ENCODE data around the gene ROBO1. TPM values are rescaled to one million over a fixed set of nuclear protein-coding genes. Genes with fewer than 3 reads are reported as not detected.

ROBO1 gene
- total RNA-seq, 1 donor from 2014 or later: 0.11 TPM

DNA sequence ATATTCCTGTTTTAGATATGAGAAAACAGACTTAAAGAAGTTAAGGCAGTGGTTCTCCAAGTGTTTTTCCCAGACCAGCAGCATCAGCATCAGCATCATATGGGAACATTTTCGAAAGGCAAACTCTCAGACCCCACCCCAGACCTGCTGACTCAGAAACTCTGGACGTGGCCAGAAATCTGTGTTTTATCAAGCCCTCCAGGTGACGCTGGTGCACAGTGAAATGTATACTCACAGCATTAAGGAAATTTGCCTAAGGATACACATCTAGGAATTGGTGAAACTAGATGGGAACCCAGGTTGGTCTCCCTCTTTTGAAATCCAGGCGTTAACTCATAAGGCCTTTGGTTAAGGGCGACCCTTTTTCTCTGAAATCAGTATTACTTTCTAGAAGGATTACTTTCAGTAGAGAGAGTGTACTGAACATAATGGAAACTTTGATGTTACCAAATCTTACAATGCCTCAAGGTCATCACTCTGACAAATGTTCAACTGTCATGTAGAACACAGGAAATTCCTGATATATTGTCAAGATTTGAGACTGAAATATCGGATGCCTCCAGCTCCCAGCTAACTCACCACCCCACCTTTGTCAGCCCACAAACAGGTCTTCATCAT is 910.2 kb downstream of the ROBO1 start:
- intact Hi-C loops (cut with micrococcal nuclease): no loop called here

DNA sequence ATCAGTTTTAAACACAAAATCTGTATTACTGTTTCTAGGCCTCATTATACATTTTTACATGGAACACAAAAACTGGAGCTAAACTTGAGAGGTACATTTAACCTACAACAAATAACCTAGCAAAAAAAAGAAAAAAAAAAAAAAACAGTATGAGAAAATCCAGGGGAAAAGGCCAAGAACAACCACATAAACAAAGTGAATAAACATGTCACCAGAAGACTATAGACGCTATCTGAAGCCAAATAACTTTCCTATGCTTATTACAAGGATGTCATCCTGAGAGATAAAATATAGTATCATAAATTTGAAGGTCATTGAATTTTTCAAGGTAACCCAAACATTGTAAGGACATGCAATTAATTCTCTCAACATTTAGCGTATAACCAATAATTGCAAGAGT is 911.6 kb downstream of the ROBO1 start:
- intact Hi-C loops (cut with micrococcal nuclease): no loop called here

DNA sequence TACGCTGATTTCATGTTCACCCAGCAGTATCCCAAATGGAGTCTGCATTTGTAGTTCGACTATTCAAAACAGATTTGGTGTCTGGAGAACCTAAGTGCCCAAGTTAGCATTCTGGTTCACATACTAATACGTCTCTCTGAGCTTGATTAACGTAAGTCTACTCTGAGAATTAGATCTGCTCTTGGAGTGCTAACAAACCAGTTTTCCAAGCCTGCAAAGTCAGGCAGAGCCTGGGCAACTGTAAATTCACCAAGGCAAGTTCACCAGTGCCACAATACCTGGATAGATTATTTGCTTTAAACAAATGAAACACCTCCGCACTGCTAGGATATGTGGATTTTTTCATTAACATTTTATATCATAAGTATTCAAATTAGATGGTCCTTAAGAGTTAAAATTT is 912.6 kb downstream of the ROBO1 start:
- intact Hi-C loops (cut with micrococcal nuclease): no loop called here

DNA sequence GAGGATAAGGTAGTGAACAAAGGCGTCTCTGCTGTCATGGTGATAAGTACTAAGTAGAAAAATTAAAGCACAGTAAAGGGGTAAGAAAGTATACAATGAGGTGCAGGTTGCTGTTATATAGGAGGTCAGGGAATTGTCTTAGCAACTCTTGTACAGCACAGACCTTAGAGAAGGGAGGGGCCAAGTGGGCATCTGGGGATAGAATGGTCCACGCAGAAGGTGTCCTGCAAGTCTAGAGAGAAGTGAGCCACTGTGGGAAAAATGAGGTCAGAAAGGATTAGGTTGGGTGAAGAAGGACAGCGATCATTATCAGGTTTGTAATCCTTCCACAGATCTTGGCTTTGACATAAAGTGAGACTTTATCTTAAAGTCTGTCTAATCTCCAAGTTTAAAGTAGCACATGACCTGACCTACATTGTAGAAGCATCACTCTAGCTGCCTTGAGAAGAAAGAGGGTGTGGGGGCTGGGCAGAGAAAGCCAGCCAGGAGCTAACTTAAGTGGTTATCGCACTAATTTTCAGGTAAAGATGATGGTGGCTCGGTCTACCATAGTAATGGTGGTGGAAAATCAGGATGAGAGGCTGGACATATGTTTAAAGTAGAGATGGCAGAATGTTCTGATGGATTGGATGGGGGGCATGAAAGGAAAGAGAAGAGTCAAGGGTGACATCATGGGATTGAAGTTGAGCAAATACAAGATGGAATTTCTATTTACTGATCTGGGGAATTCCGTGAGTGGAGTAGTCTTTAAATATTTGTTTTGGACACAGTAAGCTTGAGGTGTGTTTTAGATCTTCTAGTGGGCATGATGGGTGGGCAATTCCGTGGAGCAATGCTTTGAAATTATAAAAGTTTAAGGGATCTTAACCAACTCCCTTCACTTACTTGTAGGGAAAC is 919.2 kb downstream of the ROBO1 start:
- intact Hi-C loops (cut with micrococcal nuclease): no loop called here

DNA sequence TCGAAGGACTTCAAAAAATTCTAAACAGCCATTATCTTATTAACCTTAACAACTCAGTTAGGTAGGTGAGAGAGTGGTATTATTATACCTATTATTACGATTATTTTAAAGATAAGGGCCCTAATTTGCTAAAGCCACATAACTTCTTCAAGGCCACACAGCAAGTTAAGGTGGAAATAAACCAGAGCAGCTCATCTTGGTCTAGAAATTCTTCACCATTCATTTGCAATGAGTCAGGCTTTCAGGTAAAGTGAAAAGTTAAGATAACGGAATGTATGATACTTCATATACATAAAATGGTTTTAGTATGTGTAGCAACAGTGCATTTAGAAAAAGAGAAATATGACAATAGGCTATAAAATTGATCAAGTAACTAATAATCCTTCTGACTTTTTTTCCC is 920.2 kb downstream of the ROBO1 start:
- intact Hi-C loops (cut with micrococcal nuclease): no loop called here

DNA sequence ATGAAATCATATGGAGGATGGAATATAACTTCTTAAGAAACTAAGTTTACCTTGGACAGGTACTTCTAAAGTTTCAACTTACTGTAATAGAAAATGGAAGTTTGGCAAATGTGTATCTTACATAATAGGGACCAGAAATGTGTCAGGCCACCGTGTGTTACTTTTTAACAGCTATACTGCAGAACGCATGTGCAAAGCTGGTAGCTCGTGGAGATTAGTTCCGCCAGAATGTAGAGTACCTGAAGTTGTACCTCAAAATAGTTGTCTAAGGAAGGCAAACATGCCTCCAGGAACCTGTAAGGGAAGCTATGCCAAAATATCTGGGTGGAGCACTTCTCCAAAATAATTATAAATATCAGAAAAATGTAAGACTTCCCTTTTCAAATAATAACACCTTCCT is 920.6 kb downstream of the ROBO1 start:
- intact Hi-C loops (cut with micrococcal nuclease): no loop called here

DNA sequence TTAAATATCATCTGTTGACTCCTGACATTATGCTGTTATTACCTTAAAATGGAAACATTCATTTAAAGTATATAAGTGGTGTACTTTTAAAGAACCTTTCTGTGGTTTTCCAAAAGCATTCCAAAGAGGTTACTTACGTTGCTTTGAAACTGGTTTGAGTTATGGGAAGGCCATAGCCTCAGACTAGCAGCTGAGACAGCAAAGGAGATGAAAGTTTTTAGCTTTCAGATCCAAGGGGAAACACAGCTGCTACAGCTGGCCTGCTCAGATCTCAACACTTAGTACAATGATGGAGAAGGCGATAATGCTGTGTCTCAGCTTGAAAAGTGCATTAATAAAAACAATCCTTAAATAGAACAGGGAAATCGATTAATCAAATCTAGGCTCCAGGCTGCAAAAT is 921.1 kb downstream of the ROBO1 start:
- intact Hi-C loops (cut with micrococcal nuclease): no loop called here

DNA sequence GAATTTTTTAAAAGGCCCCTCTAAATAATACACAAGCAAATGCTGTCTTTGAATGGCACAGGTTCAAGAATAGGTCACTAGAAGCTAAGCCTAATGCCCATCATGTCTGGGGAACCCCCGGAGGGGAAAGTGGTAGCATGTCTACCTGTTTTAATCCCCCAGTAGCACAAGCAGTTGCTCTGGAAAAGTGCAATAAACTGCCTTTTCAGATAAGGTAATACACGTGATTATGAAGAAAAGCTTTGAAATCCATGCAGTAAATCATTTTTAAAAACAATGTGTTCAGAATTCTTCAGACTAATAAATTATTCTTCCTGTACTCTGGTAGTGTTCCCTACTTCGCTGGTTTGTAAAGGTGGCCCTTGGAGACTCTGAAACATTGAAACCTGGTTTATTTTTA is 922.2 kb downstream of the ROBO1 start:
- intact Hi-C loops (cut with micrococcal nuclease): no loop called here

DNA sequence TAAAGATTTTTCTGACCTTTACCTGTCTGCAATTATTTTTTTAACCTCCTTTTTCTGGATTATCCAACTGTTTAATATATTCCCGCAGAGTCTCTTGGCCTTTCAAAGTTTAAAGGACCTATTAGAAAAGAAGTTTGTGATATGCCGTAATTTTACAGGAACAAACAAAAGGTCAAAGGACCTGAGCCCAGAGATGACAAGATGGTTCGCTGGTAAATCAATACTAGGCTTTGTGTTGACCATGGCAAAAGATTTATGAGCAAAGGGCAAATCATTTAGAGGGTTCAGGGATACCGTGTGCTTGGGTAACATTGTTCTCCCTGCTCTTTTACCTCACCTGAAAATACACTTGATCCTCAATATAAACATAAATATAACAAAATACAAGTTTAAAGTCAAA is 923.5 kb downstream of the ROBO1 start:
- intact Hi-C loops (cut with micrococcal nuclease): no loop called here

DNA sequence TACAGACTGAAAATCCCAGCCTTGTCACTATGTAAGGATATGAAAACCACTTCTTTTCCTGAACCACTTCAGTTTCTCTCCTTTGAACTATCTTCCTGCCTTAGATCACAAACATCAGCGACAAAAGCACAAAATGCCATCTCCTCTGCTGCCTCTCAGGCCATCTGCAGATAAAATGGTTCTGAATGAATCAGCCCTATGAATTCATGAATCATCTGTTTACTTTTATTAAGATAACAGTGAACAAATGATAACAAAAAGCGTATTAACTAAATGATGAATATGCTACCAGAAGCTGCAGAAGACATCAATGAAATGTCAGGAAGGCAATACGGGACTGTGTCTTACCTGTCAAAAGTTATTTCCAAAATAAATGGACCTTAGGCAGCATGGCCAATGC is 928.1 kb downstream of the ROBO1 start:
- intact Hi-C loops (cut with micrococcal nuclease): no loop called here

DNA sequence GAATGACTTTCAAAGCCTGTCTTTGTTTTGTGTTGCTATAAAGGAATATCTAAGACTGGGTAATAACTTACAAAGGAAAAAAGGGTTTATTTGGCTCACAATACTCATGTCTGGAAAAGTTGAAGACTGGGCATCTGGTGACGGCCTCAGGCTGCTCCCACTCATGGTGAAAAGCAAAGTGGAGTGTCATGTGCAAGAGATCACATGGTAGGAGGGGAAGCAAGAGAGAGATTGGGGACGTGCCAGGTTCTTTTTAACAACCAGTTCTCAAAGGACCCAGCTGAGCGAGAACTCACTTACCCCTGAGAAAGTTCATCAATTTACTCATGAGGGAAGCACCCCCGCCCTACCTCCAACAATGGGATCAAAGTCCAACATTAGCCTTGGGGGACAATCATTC is 929.4 kb downstream of the ROBO1 start:
- intact Hi-C loops (cut with micrococcal nuclease): no loop called here

DNA sequence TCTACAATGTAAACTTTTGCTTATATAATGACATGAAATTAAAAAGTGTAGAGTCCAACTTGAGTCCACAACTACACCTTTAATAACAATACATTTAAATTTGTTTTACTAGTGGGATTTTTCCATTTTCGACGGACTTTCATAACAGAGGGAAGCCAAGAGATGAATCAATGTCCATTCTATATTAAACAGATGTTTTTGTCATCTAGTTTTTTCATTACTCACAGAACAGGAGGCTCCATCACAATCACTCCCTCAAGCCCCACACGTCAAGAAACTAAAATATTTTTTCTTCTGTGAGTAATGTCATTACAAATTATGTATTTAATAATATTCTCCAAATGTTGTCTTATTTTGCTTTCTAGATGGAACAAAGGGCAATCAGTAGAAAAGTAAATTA is 932.9 kb downstream of the ROBO1 start:
- intact Hi-C loops (cut with micrococcal nuclease): no loop called here

DNA sequence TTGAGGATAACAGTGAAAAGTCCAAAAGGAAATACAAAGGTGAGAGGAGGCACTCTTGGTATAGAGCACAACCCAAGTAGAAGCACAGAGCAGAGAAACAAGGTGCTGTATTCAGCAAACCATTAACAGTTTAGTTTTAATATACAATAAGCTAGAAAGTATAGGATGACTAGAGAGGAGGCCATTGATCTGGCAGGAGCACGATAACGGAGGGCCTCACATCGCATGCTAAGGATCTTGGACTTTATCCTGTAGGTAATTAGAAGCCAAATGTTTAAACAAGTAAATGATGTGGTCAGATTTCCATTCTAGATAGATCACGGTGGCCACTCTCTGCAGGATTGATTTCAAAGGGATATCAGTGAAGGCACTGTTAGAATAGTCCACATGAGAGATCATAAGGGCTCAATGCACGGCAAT is 935.0 kb downstream of the ROBO1 start:
- intact Hi-C loops (cut with micrococcal nuclease): no loop called here

DNA sequence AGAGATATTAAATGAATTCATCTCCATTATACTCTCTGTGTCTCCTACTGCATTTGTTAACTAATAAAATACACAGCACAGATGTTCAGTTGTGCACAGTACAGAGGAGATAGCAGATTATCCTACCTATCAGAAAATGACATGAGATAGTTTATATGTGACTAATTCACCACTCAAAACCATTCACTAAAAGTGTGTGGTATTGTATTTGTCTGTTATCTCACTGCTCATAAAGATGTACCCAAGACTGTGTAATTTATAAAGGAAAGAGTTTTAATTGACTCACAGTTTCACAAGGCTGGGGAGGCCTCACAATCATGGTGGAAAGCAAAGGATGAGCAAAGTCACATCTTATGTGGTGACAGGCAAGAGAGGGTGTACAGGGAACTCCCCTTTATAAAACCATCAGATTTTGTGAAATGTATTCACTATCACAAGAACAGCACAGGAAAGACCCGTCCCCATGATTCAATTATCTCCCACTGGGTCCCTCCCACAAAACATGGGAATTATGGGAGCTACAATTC is 936.3 kb downstream of the ROBO1 start:
- intact Hi-C loops (cut with micrococcal nuclease): no loop called here

DNA sequence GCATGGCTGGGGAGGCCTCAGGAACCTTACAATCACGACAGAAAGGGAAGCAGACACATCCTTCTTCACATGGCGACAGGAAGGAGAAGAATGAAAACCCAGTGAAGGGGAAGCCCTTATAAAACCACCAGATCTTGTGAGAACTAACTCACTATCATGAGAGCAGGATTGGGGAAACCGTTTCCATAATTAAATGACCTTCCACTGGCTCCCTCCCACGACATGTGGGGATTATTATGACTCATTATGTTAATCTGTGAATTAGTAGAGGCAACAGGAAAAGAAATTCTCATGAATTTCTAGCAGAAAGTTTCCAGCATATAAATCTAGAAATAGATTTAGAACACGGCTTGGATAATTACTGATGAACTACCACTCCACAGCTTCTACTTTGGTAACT is 937.3 kb downstream of the ROBO1 start:
- intact Hi-C loops (cut with micrococcal nuclease): no loop called here

DNA sequence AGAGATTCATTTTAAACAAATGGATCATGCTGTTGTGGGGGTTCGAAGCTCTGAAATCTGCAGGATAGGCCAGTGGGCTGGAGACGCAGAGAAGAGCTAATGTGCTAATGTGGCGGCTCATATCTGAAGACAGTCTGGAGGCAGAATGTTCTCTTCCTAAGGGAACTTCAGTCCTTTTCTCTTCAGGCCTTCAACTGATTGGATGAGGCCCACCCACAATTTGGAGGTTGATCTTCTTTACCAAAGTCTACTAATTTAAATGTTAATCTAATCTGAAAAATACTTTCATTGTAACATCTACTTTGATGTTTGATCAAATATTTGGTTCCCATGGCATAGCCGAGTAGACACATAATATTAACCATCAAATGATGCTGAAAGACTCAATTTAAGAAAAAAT is 940.2 kb downstream of the ROBO1 start:
- intact Hi-C loops (cut with micrococcal nuclease): no loop called here

DNA sequence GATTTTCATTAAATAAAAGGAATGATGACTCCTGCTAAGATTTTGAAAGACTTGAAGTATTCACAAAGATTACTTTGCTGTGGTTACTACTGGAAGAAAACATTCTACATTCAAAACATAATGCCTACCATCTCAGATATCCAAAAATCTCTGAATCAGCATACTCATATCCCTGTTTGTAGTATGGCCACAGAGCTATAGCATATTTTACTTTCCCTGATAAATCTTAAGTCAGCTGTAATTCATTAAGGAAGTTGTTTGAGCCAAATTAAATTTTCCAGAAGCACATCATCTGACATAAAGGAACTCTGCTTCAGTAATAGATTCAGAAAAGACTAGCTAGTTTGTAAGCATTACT is 942.0 kb downstream of the ROBO1 start:
- intact Hi-C loops (cut with micrococcal nuclease): no loop called here

DNA sequence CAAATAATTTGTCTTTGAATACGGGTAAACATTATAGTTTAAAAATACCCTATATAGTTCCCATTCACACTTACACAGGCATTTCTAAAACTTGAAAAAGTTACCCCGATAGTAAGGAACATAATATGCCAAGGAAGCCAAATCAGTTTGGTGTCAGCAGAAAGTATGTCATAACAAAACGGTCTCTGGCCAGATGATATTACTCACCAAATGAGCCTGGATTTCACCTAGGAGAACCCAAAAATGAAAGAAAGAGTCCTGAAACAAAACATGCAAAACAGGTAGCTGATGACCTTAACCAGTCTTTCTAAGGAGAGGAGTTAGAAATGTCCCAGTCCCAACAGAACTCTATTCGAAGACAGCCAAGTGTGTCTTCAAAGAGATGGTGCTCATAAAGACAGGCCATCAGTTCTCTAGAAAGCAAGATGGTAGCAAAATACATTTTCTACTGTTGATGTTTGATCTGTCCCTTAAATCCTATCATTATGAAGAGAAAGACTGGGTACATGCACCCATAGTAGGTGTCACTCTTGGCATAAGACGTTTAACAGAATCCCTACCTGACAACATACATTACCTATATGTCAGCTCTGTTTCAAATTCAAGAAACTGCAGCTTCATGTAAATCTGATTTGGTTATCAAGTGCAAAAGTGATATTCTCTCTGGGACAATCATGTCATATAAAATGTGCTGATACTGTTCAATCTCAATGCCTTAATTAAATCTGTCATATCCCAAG is 942.5 kb downstream of the ROBO1 start:
- intact Hi-C loops (cut with micrococcal nuclease): no loop called here

DNA sequence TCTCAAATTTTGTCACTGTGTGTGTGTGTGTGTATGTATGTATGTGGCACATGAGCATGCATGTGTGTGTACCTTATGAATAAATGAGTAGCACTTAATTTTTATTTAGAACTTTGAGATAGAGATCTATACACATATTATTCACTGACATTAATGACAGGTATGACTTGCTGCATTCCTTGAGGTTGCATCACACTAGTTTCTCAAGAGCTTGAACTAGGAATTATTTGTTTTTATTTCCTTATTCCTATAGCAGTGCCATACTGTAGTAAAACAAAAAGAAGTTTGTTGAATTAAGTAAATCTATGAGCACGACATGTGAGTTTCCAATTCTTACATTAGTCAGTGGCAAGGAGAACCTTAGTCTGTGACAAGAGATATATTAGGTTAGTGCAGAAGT is 943.9 kb downstream of the ROBO1 start:
- intact Hi-C loops (cut with micrococcal nuclease): no loop called here

DNA sequence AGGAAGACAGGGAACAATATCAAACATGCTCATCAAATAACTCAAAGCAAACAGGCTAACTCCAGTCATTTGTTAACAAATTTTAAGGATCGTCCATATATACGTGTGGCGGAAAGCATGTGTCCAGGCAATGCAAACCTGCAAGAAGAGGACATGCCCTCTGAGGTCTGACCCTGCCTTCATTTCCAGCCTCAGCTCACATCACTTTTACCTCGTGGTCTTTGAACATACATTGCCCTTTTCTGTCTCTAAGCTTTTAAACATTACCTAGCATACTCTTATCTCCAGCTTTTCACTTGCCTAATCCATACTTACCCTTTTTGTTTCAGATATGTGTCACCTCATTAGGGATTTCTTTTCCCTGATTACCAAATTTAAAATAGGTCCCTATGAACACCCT is 944.4 kb downstream of the ROBO1 start:
- intact Hi-C loops (cut with micrococcal nuclease): no loop called here

DNA sequence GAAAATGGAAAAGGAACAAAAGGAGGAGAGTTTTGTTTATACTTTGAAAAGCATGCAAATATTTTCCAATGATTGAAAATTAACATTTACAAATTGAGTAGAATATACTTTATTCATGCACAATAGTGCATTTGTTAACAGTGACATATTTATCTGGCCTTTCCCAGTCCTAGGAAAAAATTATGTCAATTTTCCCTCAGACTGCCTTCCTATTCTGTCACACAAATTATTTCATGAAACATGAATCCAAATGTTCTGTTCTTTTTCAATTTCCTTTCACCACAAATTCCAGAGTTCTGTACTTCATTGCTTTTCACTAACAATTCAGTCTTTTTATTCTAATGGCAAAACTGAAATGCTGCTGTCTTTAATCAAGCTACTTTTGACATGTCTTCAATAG is 945.1 kb downstream of the ROBO1 start:
- intact Hi-C loops (cut with micrococcal nuclease): no loop called here

DNA sequence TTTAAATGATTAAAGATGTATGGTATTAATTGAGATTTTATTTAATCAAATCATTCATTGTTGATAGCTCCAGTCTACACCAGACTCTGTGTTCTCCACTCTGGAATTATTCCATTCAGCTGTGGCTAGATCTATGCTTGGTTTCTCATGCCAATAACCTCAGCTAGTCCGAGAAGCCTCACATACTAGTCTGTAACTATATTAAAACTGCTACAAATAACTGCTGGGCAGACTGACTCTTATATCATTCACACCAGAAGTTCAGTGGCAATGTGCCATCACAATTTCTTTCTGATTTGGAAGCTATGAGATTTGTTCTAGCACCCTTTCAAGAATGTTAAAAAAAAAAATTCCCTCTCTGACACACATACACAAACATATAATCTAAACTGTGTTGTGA is 947.3 kb downstream of the ROBO1 start:
- intact Hi-C loops (cut with micrococcal nuclease): no loop called here

Measured in T-helper 2 cell treated with Interferon-gamma antibody and Interleukin-4, amounts not matched to agents 100 ng/mL and 5 ng/mL, for 36 hours (primary cell).